ENCODE results near the gene TMEM52.

The TMEM52 gene

DNA sequence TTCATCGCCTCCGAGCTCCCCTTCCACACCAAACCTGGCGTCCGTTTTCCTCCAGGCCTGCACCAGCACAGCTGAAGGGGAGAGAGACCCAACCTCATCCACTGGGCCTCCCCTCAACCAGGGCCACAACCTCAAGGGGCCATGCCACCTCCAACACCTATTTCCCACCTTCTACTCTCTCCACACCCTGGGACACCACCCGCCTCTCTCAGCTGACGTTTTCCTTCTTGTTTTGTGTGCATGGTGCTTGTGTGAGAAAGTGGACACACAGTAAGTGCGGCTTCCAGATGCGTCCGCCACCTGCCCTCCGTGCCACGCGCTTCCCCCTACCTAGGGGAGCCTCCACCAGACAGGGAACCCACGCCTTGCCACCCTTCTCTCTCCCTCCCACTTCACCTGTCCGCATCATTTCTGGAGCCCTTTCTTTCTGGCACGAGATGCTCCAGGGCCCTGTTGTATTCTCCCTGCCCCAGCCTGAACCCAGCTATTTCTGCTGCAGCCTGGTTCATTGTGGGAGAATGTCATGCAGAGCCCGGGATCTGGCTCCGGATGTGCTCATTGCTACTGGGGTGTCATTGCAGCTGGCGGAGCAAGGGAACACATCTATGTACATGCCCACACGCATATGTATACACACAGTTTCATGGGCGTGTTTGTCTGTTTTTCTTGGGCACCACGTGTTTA lies 26.9 kb downstream of the TMEM52 start:
- ATAC-seq (ENCODE audit: insufficient read depth, low read depth): no peak
- H3K4me1 ChIP-seq (ENCODE audit: insufficient read depth, low read length): peaks cover 33% of the 10 kb centered on the region
- TF ChIP-seq EZH2 (IDR thresholded peaks at IDR 0.05; ENCODE audit: borderline replicate concordance, low read depth, low read length, severe bottlenecking): no peak
- TF ChIP-seq, protein P1, sequence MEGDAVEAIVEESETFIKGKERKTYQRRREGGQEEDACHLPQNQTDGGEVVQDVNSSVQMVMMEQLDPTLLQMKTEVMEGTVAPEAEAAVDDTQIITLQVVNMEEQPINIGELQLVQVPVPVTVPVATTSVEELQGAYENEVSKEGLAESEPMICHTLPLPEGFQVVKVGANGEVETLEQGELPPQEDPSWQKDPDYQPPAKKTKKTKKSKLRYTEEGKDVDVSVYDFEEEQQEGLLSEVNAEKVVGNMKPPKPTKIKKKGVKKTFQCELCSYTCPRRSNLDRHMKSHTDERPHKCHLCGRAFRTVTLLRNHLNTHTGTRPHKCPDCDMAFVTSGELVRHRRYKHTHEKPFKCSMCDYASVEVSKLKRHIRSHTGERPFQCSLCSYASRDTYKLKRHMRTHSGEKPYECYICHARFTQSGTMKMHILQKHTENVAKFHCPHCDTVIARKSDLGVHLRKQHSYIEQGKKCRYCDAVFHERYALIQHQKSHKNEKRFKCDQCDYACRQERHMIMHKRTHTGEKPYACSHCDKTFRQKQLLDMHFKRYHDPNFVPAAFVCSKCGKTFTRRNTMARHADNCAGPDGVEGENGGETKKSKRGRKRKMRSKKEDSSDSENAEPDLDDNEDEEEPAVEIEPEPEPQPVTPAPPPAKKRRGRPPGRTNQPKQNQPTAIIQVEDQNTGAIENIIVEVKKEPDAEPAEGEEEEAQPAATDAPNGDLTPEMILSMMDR (IDR thresholded peaks at IDR 0.05; ENCODE audit: borderline replicate concordance, extremely low read depth, low read length, poor library complexity, severe bottlenecking): no peak
- H3K4me3 ChIP-seq (ENCODE audit: low read depth in 1 of 2, low read length in 2 of 2): peak overlapping the region; percentile 53 to 87; a peak in 3 of 4 replicates
- H3K36me3 ChIP-seq (ENCODE audit: insufficient read depth, low read length): no peaks in the 10 kb centered on the region
- no peaks in the 10 kb centered on the region for H3K9me3 ChIP-seq (ENCODE audit: insufficient read depth, low read length, severe bottlenecking)
- no peaks in the 10 kb centered on the region for H3K27me3 ChIP-seq (ENCODE audit: insufficient read depth, low read length, poor library complexity)
- H3K79me2 ChIP-seq (ENCODE audit: insufficient read depth, low read length): peaks cover 49% of the 10 kb centered on the region
- peak overlapping the region; percentile 86 for H3K27ac ChIP-seq (ENCODE audit: low read length)
- H3K4me2 ChIP-seq (ENCODE audit: insufficient read depth, low read length): peak overlapping the region; percentile 85
- H4K20me1 ChIP-seq (ENCODE audit: insufficient read depth, low read length): peaks cover 28% of the 10 kb centered on the region
- H3K9ac ChIP-seq (ENCODE audit: low read depth, low read length): peak overlapping the region; percentile 95
- no peak for DNase-seq
- peak overlapping the region; percentile 85 for H2AFZ ChIP-seq (ENCODE audit: low read depth, low read length)

DNA sequence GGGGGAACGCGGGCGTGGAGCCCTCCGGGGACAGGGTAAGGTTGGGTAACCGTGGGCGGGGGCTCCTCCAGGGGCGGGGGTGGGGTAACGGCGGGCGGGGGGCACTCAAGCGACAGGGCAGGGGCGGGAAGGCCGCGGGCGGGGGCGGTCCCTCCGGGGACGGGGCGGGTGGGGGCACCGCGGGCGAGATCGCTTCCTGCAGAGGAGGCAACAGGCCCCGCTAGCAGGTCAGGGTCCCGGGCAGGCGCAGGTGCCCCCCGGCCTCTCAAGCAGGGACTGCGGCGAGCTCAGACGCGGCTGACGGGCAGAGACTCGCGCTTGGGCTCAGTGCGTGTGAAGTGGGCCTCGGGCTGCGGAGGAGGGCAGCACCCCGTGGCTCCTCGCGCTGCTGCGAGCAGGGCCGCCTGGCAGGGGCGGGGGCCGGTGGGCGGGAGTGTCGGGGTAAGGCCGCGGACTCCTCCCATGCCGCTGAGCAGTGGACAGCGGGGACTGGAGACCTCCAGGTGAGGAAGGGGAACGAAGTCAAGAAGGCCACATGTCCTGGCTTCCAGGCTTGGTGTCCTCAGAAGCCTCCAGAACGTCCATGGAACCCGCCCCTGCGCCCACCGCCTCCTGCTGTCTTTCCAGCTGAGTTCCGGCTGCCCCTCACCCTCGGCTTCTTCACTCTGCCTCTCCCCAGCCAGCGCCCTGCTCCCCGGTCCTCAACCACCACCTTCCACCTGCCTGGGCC lies 27.6 kb downstream of the TMEM52 start:
- H3K27ac ChIP-seq (ENCODE audit: low read length): peak overlapping the region; percentile 86
- H3K4me2 ChIP-seq (ENCODE audit: insufficient read depth, low read length): peak overlapping the region; percentile 85
- peaks cover 38% of the 10 kb centered on the region for H3K4me1 ChIP-seq (ENCODE audit: insufficient read depth, low read length)
- H3K27me3 ChIP-seq (ENCODE audit: insufficient read depth, low read length, poor library complexity): no peaks in the 10 kb centered on the region
- peaks cover 35% of the 10 kb centered on the region for H4K20me1 ChIP-seq (ENCODE audit: insufficient read depth, low read length)
- no peak for TF ChIP-seq EZH2 (IDR thresholded peaks at IDR 0.05; ENCODE audit: borderline replicate concordance, low read depth, low read length, severe bottlenecking)
- TF ChIP-seq, protein P1 (IDR thresholded peaks at IDR 0.05; ENCODE audit: borderline replicate concordance, extremely low read depth, low read length, poor library complexity, severe bottlenecking): no peak
- peak overlapping the region; percentile 95 for H3K9ac ChIP-seq (ENCODE audit: low read depth, low read length)
- H3K36me3 ChIP-seq (ENCODE audit: insufficient read depth, low read length): no peaks in the 10 kb centered on the region
- peaks cover 56% of the 10 kb centered on the region for H3K79me2 ChIP-seq (ENCODE audit: insufficient read depth, low read length)
- H2AFZ ChIP-seq (ENCODE audit: low read depth, low read length): peak overlapping the region; percentile 85
- DNase-seq (peak; percentile 85), ATAC-seq (ENCODE audit: insufficient read depth, low read depth) (peak; percentile 70)
- H3K4me3 ChIP-seq (ENCODE audit: low read depth in 1 of 2, low read length in 2 of 2): peak overlapping the region; percentile 53 to 87; a peak in 3 of 4 replicates
- H3K9me3 ChIP-seq (ENCODE audit: insufficient read depth, low read length, severe bottlenecking): no peaks in the 10 kb centered on the region

DNA sequence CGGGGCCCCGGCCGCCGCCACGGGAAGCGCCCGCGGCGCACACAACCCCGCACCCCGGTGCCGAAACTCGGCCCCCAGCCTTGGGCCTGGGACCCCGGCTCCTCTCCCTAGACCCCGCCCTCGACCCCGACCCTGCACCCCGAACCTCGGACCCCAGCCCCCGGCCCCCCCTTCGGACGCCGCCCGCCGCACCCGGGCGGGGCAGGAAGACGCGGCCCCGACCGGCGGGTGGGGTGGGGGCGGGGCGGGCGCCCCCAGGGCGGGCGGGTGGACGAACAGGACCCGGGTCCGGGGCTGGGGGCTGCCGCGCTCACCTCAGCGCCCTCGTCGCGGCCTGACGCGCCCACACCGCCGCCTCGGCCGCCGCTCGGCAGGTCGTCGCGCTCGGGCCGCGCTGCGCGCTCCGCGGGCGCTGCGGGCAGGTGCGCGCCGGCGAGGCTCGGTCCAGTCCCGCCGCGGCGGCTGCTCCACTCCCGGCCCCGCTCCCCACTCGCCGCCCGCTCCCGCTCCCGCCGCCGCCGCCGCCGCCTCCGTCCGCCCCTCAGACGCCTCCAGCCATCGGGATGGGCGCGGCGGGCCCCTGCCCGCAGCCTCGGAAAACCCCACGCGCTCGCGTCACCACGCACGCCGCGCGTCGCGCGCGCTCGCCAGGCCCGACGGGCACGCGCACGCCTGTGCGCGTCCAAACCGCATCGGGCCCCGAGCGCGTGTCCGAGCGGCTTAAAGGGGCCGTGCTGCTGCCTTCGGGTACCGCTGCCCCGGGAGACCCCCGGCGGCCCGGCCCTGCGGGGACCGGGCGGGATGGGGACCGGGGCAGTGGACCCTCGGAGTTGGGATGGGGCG lies 28.4 kb downstream of the TMEM52 start, which contains the start of gene GNB1:
Gene GNB1 (minus strand): TSS at position 582 of the 843 bp plus-strand sequence. CDS start 65,634 bp downstream, outside the sequence.
- ATAC-seq (ENCODE audit: insufficient read depth, low read depth) (peak; percentile 65), DNase-seq (peak; percentile 88)
- Histone ChIP-seq H3K9me3 (ENCODE audit: insufficient read depth, low read length, severe bottlenecking) (no peaks in the 10 kb centered on the region), H3K9ac (ENCODE audit: low read depth, low read length) (peak within 1 kb of the TSS; percentile 95), H3K79me2 (ENCODE audit: insufficient read depth, low read length) (peaks cover 64% of the 10 kb centered on the region), H3K4me2 (ENCODE audit: insufficient read depth, low read length) (peak within 1 kb of the TSS; percentile 85), H2AFZ (ENCODE audit: low read depth, low read length) (peak within 1 kb of the TSS; percentile 85), H3K27me3 (ENCODE audit: insufficient read depth, low read length, poor library complexity) (no peaks in the 10 kb centered on the region), H3K27ac (ENCODE audit: low read length) (peak within 1 kb of the TSS; percentile 89), H4K20me1 (ENCODE audit: insufficient read depth, low read length) (peaks cover 43% of the 10 kb centered on the region), H3K36me3 (ENCODE audit: insufficient read depth, low read length) (no peaks in the 10 kb centered on the region), H3K4me1 (ENCODE audit: insufficient read depth, low read length) (peaks cover 45% of the 10 kb centered on the region), H3K4me3 (ENCODE audit: low read depth in 1 of 2, low read length in 2 of 2) (peak within 1 kb of the TSS; percentile 79 to 87)
- TF ChIP-seq EZH2 (IDR thresholded peaks at IDR 0.05; ENCODE audit: borderline replicate concordance, low read depth, low read length, severe bottlenecking): no peak
- TF ChIP-seq, protein P1 (IDR thresholded peaks at IDR 0.05; ENCODE audit: borderline replicate concordance, extremely low read depth, low read length, poor library complexity, severe bottlenecking): no peak

Measured in DND-41 (cell line).